ENCODE results near the gene GPR139. TPM values are rescaled to one million over a fixed set of nuclear protein-coding genes. Genes with fewer than 3 reads are reported as not detected.

GPR139 gene
- total RNA-seq, 1 experiment from 2014 or later = not detected

GRCh38 chr16:20099375-20099774 lies 25.7 kb upstream of the GPR139 start:
- H2AFZ ChIP-seq (ENCODE audit: low read length) = no peak overlapping the region
- H3K4me2 ChIP-seq (ENCODE audit: low read depth, low read length, poor library complexity, severe bottlenecking) = no peak overlapping the region
- no peaks in the 10 kb centered on the region for H3K79me2 ChIP-seq (ENCODE audit: low read length)
- no peak overlapping the region for H3K9ac ChIP-seq (ENCODE audit: low read length)
- no peaks in the 10 kb centered on the region for H3K4me1 ChIP-seq (ENCODE audit: low read length)
- no peaks in the 10 kb centered on the region for H3K9me2 ChIP-seq (replicated peaks; ENCODE audit: insufficient read depth, low read length)
- H3K27me3 ChIP-seq (ENCODE audit: low read length) = no peaks in the 10 kb centered on the region
- H3K27ac ChIP-seq (ENCODE audit: low read length) = no peak overlapping the region
- no peak overlapping the region for H3K4me3 ChIP-seq (ENCODE audit: low read length)
- H4K20me1 ChIP-seq (ENCODE audit: insufficient read depth, low read depth, low read length) = no peaks in the 10 kb centered on the region
- no peaks in the 10 kb centered on the region for H3K9me3 ChIP-seq (ENCODE audit: low read length)
- H3K36me3 ChIP-seq (ENCODE audit: insufficient read depth, low read length) = no peaks in the 10 kb centered on the region
- DNase-seq = no peak

GRCh38 chr16:20094157-20094556 lies 20.5 kb upstream of the GPR139 start:
- Histone ChIP-seq H3K27ac (ENCODE audit: low read length) (no peak overlapping the region), H2AFZ (ENCODE audit: low read length) (no peak overlapping the region), H3K9ac (ENCODE audit: low read length) (no peak overlapping the region), H3K4me3 (ENCODE audit: low read length) (no peak overlapping the region), H3K36me3 (ENCODE audit: insufficient read depth, low read length) (no peaks in the 10 kb centered on the region), H3K4me2 (ENCODE audit: low read depth, low read length, poor library complexity, severe bottlenecking) (no peak overlapping the region), H3K9me2 (replicated peaks; ENCODE audit: insufficient read depth, low read length) (no peaks in the 10 kb centered on the region), H3K79me2 (ENCODE audit: low read length) (no peaks in the 10 kb centered on the region), H3K27me3 (ENCODE audit: low read length) (no peaks in the 10 kb centered on the region), H3K9me3 (ENCODE audit: low read length) (no peaks in the 10 kb centered on the region), H3K4me1 (ENCODE audit: low read length) (no peaks in the 10 kb centered on the region), H4K20me1 (ENCODE audit: insufficient read depth, low read depth, low read length) (no peaks in the 10 kb centered on the region)
- no peak for DNase-seq

DNA sequence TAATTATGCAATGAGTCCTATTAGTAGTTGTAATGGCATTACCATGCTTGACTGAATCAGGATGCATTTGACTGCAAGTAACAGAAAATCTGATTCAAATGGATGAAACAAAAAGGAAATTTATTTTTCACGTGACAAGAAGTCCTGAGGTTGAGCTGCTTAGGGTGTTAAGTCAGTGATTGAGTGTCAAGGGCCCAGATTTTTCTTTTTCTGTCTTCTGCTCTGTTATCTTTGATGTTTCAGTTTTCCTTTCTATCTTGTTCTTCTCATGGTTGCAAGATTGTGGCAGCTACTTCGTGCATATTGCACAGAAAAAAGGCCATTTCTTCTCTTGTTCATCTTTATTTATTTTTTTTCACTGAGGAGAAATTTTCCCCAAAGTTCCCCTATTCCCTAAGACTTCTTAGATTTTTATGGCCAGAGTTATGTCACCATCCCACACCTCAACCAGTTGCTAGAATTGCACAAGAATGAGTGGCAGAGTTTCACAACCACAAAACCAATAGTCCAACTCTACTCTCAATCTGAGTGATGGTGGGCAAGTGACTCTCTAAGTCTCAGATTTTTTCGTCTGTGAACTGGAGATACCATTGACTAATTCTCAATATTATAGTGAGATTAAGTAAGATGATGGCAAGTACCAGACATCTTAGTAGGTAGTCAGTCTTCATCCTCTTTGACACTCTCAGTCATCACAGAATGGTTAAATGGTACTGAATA lies 15.7 kb upstream of the GPR139 start:
- H3K4me2 ChIP-seq (ENCODE audit: low read depth, low read length, poor library complexity, severe bottlenecking) = no peak overlapping the region
- no peaks in the 10 kb centered on the region for H4K20me1 ChIP-seq (ENCODE audit: insufficient read depth, low read depth, low read length)
- no peaks in the 10 kb centered on the region for H3K9me3 ChIP-seq (ENCODE audit: low read length)
- H3K4me3 ChIP-seq (ENCODE audit: low read length) = no peak overlapping the region
- H3K79me2 ChIP-seq (ENCODE audit: low read length) = no peaks in the 10 kb centered on the region
- H3K9ac ChIP-seq (ENCODE audit: low read length) = no peak overlapping the region
- no peak overlapping the region for H3K27ac ChIP-seq (ENCODE audit: low read length)
- no peaks in the 10 kb centered on the region for H3K27me3 ChIP-seq (ENCODE audit: low read length)
- H3K4me1 ChIP-seq (ENCODE audit: low read length) = no peaks in the 10 kb centered on the region
- no peaks in the 10 kb centered on the region for H3K36me3 ChIP-seq (ENCODE audit: insufficient read depth, low read length)
- no peak overlapping the region for H2AFZ ChIP-seq (ENCODE audit: low read length)
- no peak for DNase-seq
- no peaks in the 10 kb centered on the region for H3K9me2 ChIP-seq (replicated peaks; ENCODE audit: insufficient read depth, low read length)

GRCh38 chr16:20084624-20085226 lies 11.0 kb upstream of the GPR139 start:
- no peak overlapping the region for H3K27ac ChIP-seq (ENCODE audit: low read length)
- H3K4me3 ChIP-seq (ENCODE audit: low read length) = no peak overlapping the region
- no peaks in the 10 kb centered on the region for H4K20me1 ChIP-seq (ENCODE audit: insufficient read depth, low read depth, low read length)
- no peaks in the 10 kb centered on the region for H3K4me1 ChIP-seq (ENCODE audit: low read length)
- no peak overlapping the region for H2AFZ ChIP-seq (ENCODE audit: low read length)
- H3K27me3 ChIP-seq (ENCODE audit: low read length) = no peaks in the 10 kb centered on the region
- no peak overlapping the region for H3K9ac ChIP-seq (ENCODE audit: low read length)
- no peaks in the 10 kb centered on the region for H3K79me2 ChIP-seq (ENCODE audit: low read length)
- no peak overlapping the region for H3K4me2 ChIP-seq (ENCODE audit: low read depth, low read length, poor library complexity, severe bottlenecking)
- H3K36me3 ChIP-seq (ENCODE audit: insufficient read depth, low read length) = no peaks in the 10 kb centered on the region
- H3K9me3 ChIP-seq (ENCODE audit: low read length) = no peaks in the 10 kb centered on the region
- no peak for DNase-seq
- no peaks in the 10 kb centered on the region for H3K9me2 ChIP-seq (replicated peaks; ENCODE audit: insufficient read depth, low read length)

GRCh38 chr16:20079106-20079505 lies 5.4 kb upstream of the GPR139 start:
- no peaks in the 10 kb centered on the region for H3K9me3 ChIP-seq (ENCODE audit: low read length)
- no peaks in the 10 kb centered on the region for H3K27me3 ChIP-seq (ENCODE audit: low read length)
- no peaks in the 10 kb centered on the region for H4K20me1 ChIP-seq (ENCODE audit: insufficient read depth, low read depth, low read length)
- no peaks in the 10 kb centered on the region for H3K36me3 ChIP-seq (ENCODE audit: insufficient read depth, low read length)
- no peak overlapping the region for H2AFZ ChIP-seq (ENCODE audit: low read length)
- no peaks in the 10 kb centered on the region for H3K9me2 ChIP-seq (replicated peaks; ENCODE audit: insufficient read depth, low read length)
- H3K79me2 ChIP-seq (ENCODE audit: low read length) = no peaks in the 10 kb centered on the region
- H3K4me3 ChIP-seq (ENCODE audit: low read length) = no peak overlapping the region
- no peak overlapping the region for H3K27ac ChIP-seq (ENCODE audit: low read length)
- no peak overlapping the region for H3K4me2 ChIP-seq (ENCODE audit: low read depth, low read length, poor library complexity, severe bottlenecking)
- no peaks in the 10 kb centered on the region for H3K4me1 ChIP-seq (ENCODE audit: low read length)
- H3K9ac ChIP-seq (ENCODE audit: low read length) = no peak overlapping the region
- no peak for DNase-seq

DNA sequence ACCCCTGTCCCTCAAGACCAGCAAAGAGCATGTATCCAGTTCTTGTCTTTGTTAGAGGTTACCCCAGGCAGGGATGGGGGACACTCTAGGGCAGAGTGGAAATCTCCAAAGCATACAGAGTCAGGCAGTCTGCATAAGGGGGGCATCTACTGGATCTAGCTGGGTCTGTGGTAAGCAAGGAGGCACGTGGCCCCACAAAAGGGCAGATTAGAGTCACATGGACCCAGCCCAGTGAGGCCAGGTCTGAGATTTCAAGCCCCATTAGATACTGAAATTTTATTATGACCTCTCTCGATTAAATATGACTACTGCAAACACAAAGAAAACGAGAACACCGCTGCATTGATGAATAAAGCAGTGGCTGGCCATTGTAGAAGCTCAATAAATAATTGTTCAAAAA lies 1.6 kb upstream of the GPR139 start:
- Histone ChIP-seq H3K4me2 (ENCODE audit: low read depth, low read length, poor library complexity, severe bottlenecking) (no peak overlapping the region), H3K9me3 (ENCODE audit: low read length) (no peaks in the 10 kb centered on the region), H3K79me2 (ENCODE audit: low read length) (no peaks in the 10 kb centered on the region), H3K9me2 (replicated peaks; ENCODE audit: insufficient read depth, low read length) (no peaks in the 10 kb centered on the region), H4K20me1 (ENCODE audit: insufficient read depth, low read depth, low read length) (no peaks in the 10 kb centered on the region), H3K4me1 (ENCODE audit: low read length) (no peaks in the 10 kb centered on the region), H3K27me3 (ENCODE audit: low read length) (no peaks in the 10 kb centered on the region), H2AFZ (ENCODE audit: low read length) (no peak overlapping the region), H3K9ac (ENCODE audit: low read length) (no peak overlapping the region), H3K27ac (ENCODE audit: low read length) (no peak overlapping the region), H3K4me3 (ENCODE audit: low read length) (no peak overlapping the region), H3K36me3 (ENCODE audit: insufficient read depth, low read length) (no peaks in the 10 kb centered on the region)
- no peak for DNase-seq

DNA sequence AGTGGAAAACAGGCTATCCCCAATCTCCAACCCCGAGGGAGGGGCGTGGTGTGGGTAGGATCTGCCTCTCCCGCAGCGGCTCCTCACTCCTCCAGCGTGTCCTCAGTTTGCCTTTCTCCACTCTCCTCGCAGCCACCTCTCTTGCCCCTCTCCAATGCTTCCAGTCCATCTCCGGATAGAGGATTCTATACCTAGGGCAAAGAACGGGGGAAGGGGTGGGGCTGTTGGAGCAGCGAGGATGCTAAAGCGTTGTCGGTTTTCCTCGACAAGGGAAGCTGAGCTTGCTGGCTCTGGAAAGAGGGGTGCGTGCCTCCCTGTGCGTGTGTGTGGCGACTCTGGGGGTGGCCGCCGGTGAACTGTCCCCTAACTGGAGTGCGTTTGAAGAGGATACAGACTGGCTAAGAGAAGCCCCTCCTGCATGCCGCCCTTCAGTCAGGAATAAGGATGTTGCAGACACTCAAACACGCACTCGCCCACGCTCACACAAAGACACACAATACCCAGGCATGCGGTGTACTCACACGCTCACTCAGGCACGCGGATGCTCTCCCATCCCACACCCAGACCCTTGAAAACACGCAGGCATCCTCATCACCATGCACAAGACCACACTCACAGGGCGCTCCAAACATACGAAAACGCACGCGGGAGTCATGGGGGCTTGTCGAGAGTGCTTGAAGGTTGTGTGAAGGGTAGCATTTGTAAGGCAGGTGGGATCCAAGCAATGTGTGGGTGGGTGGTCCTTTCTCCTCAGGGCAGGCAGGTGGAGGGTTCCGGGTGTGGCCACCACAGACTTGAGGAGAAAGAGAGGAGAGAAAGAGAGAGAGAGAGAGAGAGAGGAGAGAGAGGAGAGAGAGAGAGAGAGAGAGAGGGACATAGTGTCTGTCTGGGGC lies 655 bp upstream of the GPR139 start:
- DNase-seq = no peak
- H3K36me3 ChIP-seq (ENCODE audit: insufficient read depth, low read length) = no peaks in the 10 kb centered on the region
- H3K9me3 ChIP-seq (ENCODE audit: low read length) = no peaks in the 10 kb centered on the region

DNA sequence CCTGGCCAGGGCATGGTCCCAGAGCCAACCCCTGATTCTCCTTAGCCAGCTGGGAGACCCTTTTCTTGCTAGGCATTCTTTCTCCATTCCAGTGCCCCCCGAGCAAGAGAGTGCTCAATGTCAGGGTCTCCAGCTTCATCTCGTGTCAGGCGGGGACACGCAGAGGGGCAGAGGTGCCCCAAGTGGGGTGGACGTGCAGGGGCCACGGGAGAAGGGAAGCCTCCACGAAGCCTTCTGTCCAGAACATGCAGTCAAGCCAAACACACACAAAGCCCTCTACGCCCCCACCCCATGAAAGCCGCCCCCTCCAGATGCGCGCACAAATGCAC lies 852 bp downstream of the GPR139 start:
- DNase-seq = no peak
- H2AFZ ChIP-seq (ENCODE audit: low read length) = no peak overlapping the region
- H3K27ac ChIP-seq (ENCODE audit: low read length) = no peak overlapping the region
- H3K4me1 ChIP-seq (ENCODE audit: low read length) = no peaks in the 10 kb centered on the region
- no peaks in the 10 kb centered on the region for H3K9me3 ChIP-seq (ENCODE audit: low read length)
- no peaks in the 10 kb centered on the region for H3K27me3 ChIP-seq (ENCODE audit: low read length)
- H3K9me2 ChIP-seq (replicated peaks; ENCODE audit: insufficient read depth, low read length) = no peaks in the 10 kb centered on the region
- H4K20me1 ChIP-seq (ENCODE audit: insufficient read depth, low read depth, low read length) = no peaks in the 10 kb centered on the region
- no peaks in the 10 kb centered on the region for H3K36me3 ChIP-seq (ENCODE audit: insufficient read depth, low read length)
- H3K4me3 ChIP-seq (ENCODE audit: low read length) = no peak overlapping the region
- H3K79me2 ChIP-seq (ENCODE audit: low read length) = no peaks in the 10 kb centered on the region
- H3K4me2 ChIP-seq (ENCODE audit: low read depth, low read length, poor library complexity, severe bottlenecking) = no peak overlapping the region
- H3K9ac ChIP-seq (ENCODE audit: low read length) = no peak overlapping the region

More for the DNA sequence above, 655 bp upstream of the GPR139 start:
- Histone ChIP-seq H3K4me1 (ENCODE audit: low read length) (no peaks in the 10 kb centered on the region), H2AFZ (ENCODE audit: low read length) (no peak overlapping the region), H3K27me3 (ENCODE audit: low read length) (no peaks in the 10 kb centered on the region), H3K27ac (ENCODE audit: low read length) (no peak overlapping the region), H3K4me3 (ENCODE audit: low read length) (no peak overlapping the region), H3K9me2 (replicated peaks; ENCODE audit: insufficient read depth, low read length) (no peaks in the 10 kb centered on the region), H3K9ac (ENCODE audit: low read length) (no peak overlapping the region), H3K79me2 (ENCODE audit: low read length) (no peaks in the 10 kb centered on the region), H4K20me1 (ENCODE audit: insufficient read depth, low read depth, low read length) (no peaks in the 10 kb centered on the region), H3K4me2 (ENCODE audit: low read depth, low read length, poor library complexity, severe bottlenecking) (no peak overlapping the region)
